SU-DHL-6 (cell line): Measurements from ENCODE around the gene NET1.

ENCODE experiments used
- H2AFZ ChIP-seq: fragments of 200-600 bp; sonication (generic); 2 replicates; pipeline ENCODE4 v1.6.1; 2014; ENCODE audit warnings: low read depth, mild to moderate bottlenecking, moderate library complexity, mixed read lengths, antibody characterized with exemption, low read length; ENCODE audit not compliant: severe bottlenecking
- H3F3A ChIP-seq: fragments of 200-600 bp; shearing (Covaris generic); 2 replicates; pipeline ENCODE4 v1.6.0; 2016; ENCODE audit warnings: antibody characterized with exemption, mild to moderate bottlenecking; ENCODE audit not compliant: insufficient read depth
- H3K27ac ChIP-seq: fragments of 200-600 bp; sonication (generic); 2 replicates; pipeline ENCODE4 v1.5.1; 2016; ENCODE audit warnings: low read depth, mild to moderate bottlenecking, low read length, moderate library complexity, mixed read lengths
- H3K27me3 ChIP-seq: fragments of 200-600 bp; sonication (generic), shearing (Covaris generic); 2 replicates; pipeline ENCODE4 v1.6.0; 2014; ENCODE audit warnings: mild to moderate bottlenecking, low read length
- H3K36me3 ChIP-seq: fragments of 200-600 bp; sonication (generic); 2 replicates; pipeline ENCODE4 v1.6.1; 2014; ENCODE audit warnings: mild to moderate bottlenecking, low read length, mixed read lengths
- H3K4me2 ChIP-seq: fragments of 300-600, 200-600 bp; shearing (Covaris generic), sonication (generic); 2 replicates; pipeline ENCODE4 v1.6.0; 2014; ENCODE audit warnings: low read length, low read depth, mild to moderate bottlenecking; ENCODE audit not compliant: poor library complexity, severe bottlenecking
- H3K4me3 ChIP-seq: fragments of 200-600 bp; sonication (generic); 2 replicates; pipeline ENCODE4 v1.5.1; 2014; ENCODE audit warnings: antibody characterized with exemption, low read length, mild to moderate bottlenecking, mixed read lengths; ENCODE audit not compliant: insufficient read depth, poor library complexity, severe bottlenecking
- H3K79me2 ChIP-seq: fragments of 200-600 bp; sonication (generic); 2 replicates; pipeline ENCODE4 v1.6.1; 2014; ENCODE audit warnings: mild to moderate bottlenecking, low read length, moderate library complexity; ENCODE audit not compliant: insufficient read depth
- H3K9ac ChIP-seq: fragments of 200-600 bp; sonication (generic); 2 replicates; pipeline ENCODE4 v1.7.0; 2014; ENCODE audit warnings: mild to moderate bottlenecking, low read length
- H3K9me2 ChIP-seq: fragments of 200-600 bp; sonication (generic); replicated peaks from 2 replicates; pipeline ENCODE4 v1.6.1; 2014; ENCODE audit warnings: low read length; ENCODE audit not compliant: insufficient read depth
- H3K9me3 ChIP-seq: fragments of 200-600 bp; sonication (generic); 2 replicates; pipeline ENCODE4 v1.6.1; 2014; ENCODE audit warnings: low read length, mixed read lengths; ENCODE audit not compliant: insufficient read depth
- H4K20me1 ChIP-seq: fragments of 200-600 bp; sonication (generic); 2 replicates; pipeline ENCODE4 v1.6.1; 2014; ENCODE audit warnings: low read depth, mild to moderate bottlenecking, antibody characterized with exemption, low read length, moderate library complexity, mixed read lengths
- CTCF ChIP-seq: fragments of 200-600 bp; sonication (generic); IDR thresholded peaks from one replicate; pipeline ENCODE4 v1.5.1; 2017; ENCODE audit warnings: antibody characterized with exemption, mild to moderate bottlenecking, low read length, moderate library complexity; ENCODE audit not compliant: insufficient read depth, poor library complexity, severe bottlenecking
- EZH2phosphoT487 ChIP-seq: fragments of 200-600 bp; sonication (generic), shearing (Covaris generic); conservative IDR thresholded peaks from 2 replicates; pipeline ENCODE4 v1.6.1; 2018; ENCODE audit warnings: mild to moderate bottlenecking, antibody characterized with exemption, low read length, moderate library complexity, mixed read lengths

NET1 gene

GRCh38 chr10:5435328-5435727, 23.0 kb downstream of the NET1 start:
- peaks cover 17% of the 10 kb centered on the region; the same call in 1 of the 2 replicates for H3K79me2 ChIP-seq
- H3K4me2 ChIP-seq, result no peak overlapping the region
- no peak overlapping the region for H2AFZ ChIP-seq
- H3K9me2 ChIP-seq, result no peaks in the 10 kb centered on the region
- H3K27me3 ChIP-seq, result no peaks in the 10 kb centered on the region
- H3K9me3 ChIP-seq, result no peaks in the 10 kb centered on the region
- TF ChIP-seq EZH2phosphoT487 (no peak), CTCF (no peak)
- H3F3A ChIP-seq, result peaks cover 4% of the 10 kb centered on the region; the same call in 1 of the 2 replicates
- H3K27ac ChIP-seq, result no peak overlapping the region
- no peak overlapping the region for H3K4me3 ChIP-seq
- H3K9ac ChIP-seq, result no peak overlapping the region
- H3K36me3 ChIP-seq, result peaks cover 4% of the 10 kb centered on the region; the same call in 1 of the 2 replicates
- 0 out of 2 replicates have a peak, but pooled peaks cover 5% of the 10 kb centered on the region for H4K20me1 ChIP-seq

- H3K9me2 ChIP-seq, result no peaks in the 10 kb centered on the region
- H3K27me3 ChIP-seq, result no peaks in the 10 kb centered on the region
- H3F3A ChIP-seq, result peaks cover 8% of the 10 kb centered on the region
- 0 out of 2 replicates have a peak, but pooled peaks cover 5% of the 10 kb centered on the region for H4K20me1 ChIP-seq
- no peak overlapping the region for H3K4me3 ChIP-seq
- H3K9ac ChIP-seq, result no peak overlapping the region
- H3K79me2 ChIP-seq, result 0 out of 2 replicates have a peak, but pooled peaks cover 6% of the 10 kb centered on the region
- H3K4me2 ChIP-seq, result no peak overlapping the region
- H3K27ac ChIP-seq, result no peak overlapping the region
- TF ChIP-seq EZH2phosphoT487 (no peak), CTCF (no peak)
- no peak overlapping the region for H2AFZ ChIP-seq
- H3K36me3 ChIP-seq, result peaks cover 9% of the 10 kb centered on the region; the same call in 1 of the 2 replicates
- no peaks in the 10 kb centered on the region for H3K9me3 ChIP-seq
Observed at GRCh38 chr10:5440206-5440605, 27.8 kb downstream of the NET1 start.

- 0 out of 2 replicates have a peak, but pooled peaks cover 5% of the 10 kb centered on the region for H4K20me1 ChIP-seq
- H3K36me3 ChIP-seq, result peaks cover 9% of the 10 kb centered on the region; the same call in 1 of the 2 replicates
- no peak overlapping the region for H3K27ac ChIP-seq
- H3K9ac ChIP-seq, result no peak overlapping the region
- no peaks in the 10 kb centered on the region for H3K9me2 ChIP-seq
- peaks cover 17% of the 10 kb centered on the region for H3F3A ChIP-seq
- H3K79me2 ChIP-seq, result 0 out of 2 replicates have a peak, but pooled peaks cover 4% of the 10 kb centered on the region
- no peak overlapping the region for H3K4me3 ChIP-seq
- TF ChIP-seq CTCF (no peak), EZH2phosphoT487 (no peak)
- H2AFZ ChIP-seq, result no peak overlapping the region
- no peak overlapping the region for H3K4me2 ChIP-seq
- no peaks in the 10 kb centered on the region for H3K27me3 ChIP-seq
- H3K9me3 ChIP-seq, result no peaks in the 10 kb centered on the region
Observed at GRCh38 chr10:5441106-5441505, 28.7 kb downstream of the NET1 start.
